Neural progenitor cell (in vitro differentiated cells): ENCODE data around the gene UBQLN1. TPM values are rescaled to one million over a fixed set of nuclear protein-coding genes. Genes with fewer than 3 reads are reported as not detected.
A peak's percentile ranks its signal among the peaks of the same experiment; 100 is the strongest.

ENCODE experiments used
- DNase-seq: peaks from one replicate; pipeline ENCODE4 v3.0.0-alpha.2; 2016; ENCODE audit warnings: low spot score
- H2AFZ ChIP-seq: fragments of 200-600 bp; sonication (generic); replicated peaks from 2 replicates; pipeline ENCODE4 v1.6.1; 2016; ENCODE audit warnings: antibody characterized with exemption
- H3F3A ChIP-seq: fragments of 200-600 bp; sonication (generic); 2 replicates; pipeline ENCODE4 v1.6.1; 2016; ENCODE audit warnings: antibody characterized with exemption, low read depth
- H3K27ac ChIP-seq: fragments of 200-600 bp; sonication (generic); 2 replicates; pipeline ENCODE4 v1.5.1; 2016; ENCODE audit warnings: mild to moderate bottlenecking
- H3K27me3 ChIP-seq: fragments of 200-600 bp; sonication (generic); 2 replicates; pipeline ENCODE4 v1.6.1; 2016; ENCODE audit warnings: mild to moderate bottlenecking, moderate library complexity
- H3K36me3 ChIP-seq: fragments of 200-600 bp; sonication (generic); 2 replicates; pipeline ENCODE4 v1.5.1; 2016
- H3K4me1 ChIP-seq: fragments of 200-600 bp; sonication (generic); 2 replicates; pipeline ENCODE4 v1.6.1; 2016; ENCODE audit warnings: mixed run types
- H3K4me2 ChIP-seq: fragments of 200-600 bp; sonication (generic); 2 replicates; pipeline ENCODE4 v1.6.1; 2016
- H3K4me3 ChIP-seq: fragments of 200-600 bp; sonication (generic); 2 replicates; pipeline ENCODE4 v1.5.1; 2016
- H3K79me2 ChIP-seq: fragments of 200-600 bp; sonication (generic); 2 replicates; pipeline ENCODE4 v1.6.1; 2016; ENCODE audit warnings: low read depth
- H3K9ac ChIP-seq: fragments of 200-600 bp; sonication (generic); 2 replicates; pipeline ENCODE4 v1.6.1; 2016
- H3K9me3 ChIP-seq: fragments of 200-600 bp; sonication (generic); 2 replicates; pipeline ENCODE4 v1.5.1; 2016; ENCODE audit warnings: low read depth
- H4K20me1 ChIP-seq: fragments of 200-600 bp; sonication (generic); 2 replicates; pipeline ENCODE4 v1.6.1; 2016; ENCODE audit warnings: low read depth
- H3K27ac Mint-ChIP-seq: 3 replicates; pipeline ENCODE4 v1.8.0; 2021; ENCODE audit warnings: mixed read lengths
- H3K27me3 Mint-ChIP-seq: 2 replicates; pipeline ENCODE4 v1.8.0; 2022; ENCODE audit warnings: low read depth, mild to moderate bottlenecking, inconsistent platforms, moderate library complexity, mixed read lengths; ENCODE audit not compliant: insufficient read depth
- H3K36me3 Mint-ChIP-seq: 3 replicates; pipeline ENCODE4 v1.8.0; 2021; ENCODE audit warnings: mixed read lengths
- H3K4me1 Mint-ChIP-seq: 3 replicates; pipeline ENCODE4 v1.8.0; 2021; ENCODE audit warnings: mixed read lengths
- H3K4me3 Mint-ChIP-seq: 3 replicates; pipeline ENCODE4 v1.8.0; 2021; ENCODE audit warnings: mild to moderate bottlenecking, moderate library complexity, mixed read lengths
- H3K9me3 Mint-ChIP-seq: 3 replicates; pipeline ENCODE4 v1.8.0; 2020; ENCODE audit warnings: mixed read lengths
- CTCF ChIP-seq: fragments of 200-600 bp; sonication (generic); IDR thresholded peaks from 2 replicates; pipeline ENCODE4 v1.5.1; 2017; ENCODE audit warnings: antibody characterized with exemption, mild to moderate bottlenecking
- EZH2 ChIP-seq: fragments of 200-600 bp; sonication (generic); IDR thresholded peaks from 2 replicates; pipeline ENCODE4 v1.6.1; 2017; ENCODE audit warnings: antibody characterized with exemption, mild to moderate bottlenecking, moderate library complexity
- EZH2phosphoT487 ChIP-seq: fragments of 200-600 bp; sonication (generic); IDR thresholded peaks from 2 replicates; pipeline ENCODE4 v1.6.1; 2017; ENCODE audit warnings: antibody characterized with exemption
- total RNA-seq: library from RNA; depleted of rRNA; stranded (reverse); fragments of >200 nt; gene quantifications from 2 replicates; pipeline ENCODE4 v1.2.3, GENCODE V29; 2015; ENCODE audit warnings: low replicate concordance

Gene UBQLN1
- 130 and 143 TPM in 2 replicates for total RNA-seq

DNA sequence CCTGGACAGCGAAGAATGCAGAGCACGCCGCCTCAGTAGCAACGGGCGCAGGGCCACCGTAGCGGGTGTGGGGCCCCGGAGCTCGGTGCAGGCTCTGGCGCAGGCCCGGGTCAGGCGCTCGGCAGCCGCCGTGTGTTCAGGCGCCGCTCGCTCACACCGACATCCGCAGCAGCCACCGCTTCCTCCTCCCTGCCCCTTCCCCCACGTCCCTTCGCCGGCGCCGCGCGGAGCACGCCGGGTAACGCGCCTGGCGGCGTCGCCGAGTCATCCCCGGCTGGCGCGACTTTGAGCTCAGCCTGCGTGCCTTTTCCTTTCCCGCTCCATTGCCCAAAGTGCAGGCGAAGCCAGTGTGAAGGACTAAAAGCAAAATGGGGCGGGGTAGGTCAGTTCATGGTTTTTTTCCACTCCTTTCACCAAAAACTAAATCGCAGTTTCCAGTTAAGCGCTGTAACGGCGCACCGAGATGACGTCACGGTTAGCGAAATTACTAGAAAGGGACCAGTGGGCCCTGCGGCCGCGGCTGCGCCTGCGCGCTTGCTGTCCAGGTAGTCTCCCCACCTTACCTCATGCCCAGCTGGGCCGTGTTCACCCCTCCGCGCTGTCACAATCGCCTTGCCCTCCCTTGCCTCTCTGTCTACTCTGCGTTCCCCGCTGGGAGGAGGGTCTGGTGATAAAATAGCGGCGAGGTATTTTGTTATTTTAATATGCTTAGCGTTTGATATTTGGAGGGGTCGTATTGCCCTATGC lies at the start of gene UBQLN1:
TSS of gene UBQLN1 (minus strand) at position 191 of the 747 bp plus-strand sequence. CDS start 279 bp downstream, outside the sequence.
- H2AFZ ChIP-seq = peak within 1 kb of the TSS; percentile 94
- peaks cover 23% of the 10 kb centered on the region for H3K4me1 Mint-ChIP-seq
- peak within 1 kb of the TSS; percentile 90 for H3K4me3 Mint-ChIP-seq
- no peaks in the 10 kb centered on the region for H3K9me3 ChIP-seq
- H3K4me1 ChIP-seq = peaks cover 12% of the 10 kb centered on the region
- no peaks in the 10 kb centered on the region for H3K36me3 ChIP-seq
- H3K27ac ChIP-seq = peak within 1 kb of the TSS; percentile 99
- H3K27ac Mint-ChIP-seq = peak within 1 kb of the TSS; percentile 97
- H3K27me3 Mint-ChIP-seq = no peaks in the 10 kb centered on the region
- H3K4me2 ChIP-seq = peak within 1 kb of the TSS; percentile 98
- H3K9ac ChIP-seq = peak within 1 kb of the TSS; percentile 90
- H3K9me3 Mint-ChIP-seq = peaks cover 10% of the 10 kb centered on the region
- H3K36me3 Mint-ChIP-seq = peaks cover 16% of the 10 kb centered on the region
- peaks cover 25% of the 10 kb centered on the region for H4K20me1 ChIP-seq
- DNase-seq = peak; percentile 95
- H3K27me3 ChIP-seq = no peaks in the 10 kb centered on the region
- H3K79me2 ChIP-seq = peaks cover 56% of the 10 kb centered on the region
- peaks cover 5% of the 10 kb centered on the region for H3F3A ChIP-seq
- H3K4me3 ChIP-seq = peak within 1 kb of the TSS; percentile 77
- TF ChIP-seq EZH2phosphoT487 (no peak), EZH2 (no peak), CTCF (no peak)

DNA sequence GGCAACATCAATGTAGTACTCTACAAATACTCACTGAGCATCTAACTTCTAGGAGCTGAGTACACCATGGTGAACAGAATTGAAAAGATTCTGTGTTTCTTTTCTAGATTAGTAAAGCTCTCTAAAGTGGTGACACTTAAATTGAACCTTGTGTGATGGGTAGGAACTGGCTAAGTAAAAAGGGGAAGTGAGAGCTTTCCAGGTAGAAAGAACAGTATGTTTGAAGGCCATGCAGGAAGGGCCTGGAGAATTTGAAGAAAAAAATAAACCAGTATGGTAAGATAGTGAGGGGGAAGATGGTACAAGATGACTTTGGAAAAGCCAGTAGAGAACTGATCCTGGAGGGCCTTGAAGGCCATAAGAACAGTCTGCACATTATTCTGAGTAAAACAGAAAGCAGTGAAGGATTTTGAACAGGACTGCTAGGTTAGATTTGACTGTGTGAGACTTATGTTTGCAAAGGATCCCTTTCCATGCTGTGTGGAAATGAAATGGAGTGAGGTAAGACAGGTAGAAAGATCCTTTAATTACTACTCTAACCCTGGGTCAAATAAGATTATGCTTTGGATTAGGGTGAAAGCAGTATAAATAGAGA lies 46.7 kb upstream of the UBQLN1 start:
- Histone ChIP-seq H3F3A (no peaks in the 10 kb centered on the region), H3K4me3 (no peak overlapping the region), H3K27ac (no peak overlapping the region), H3K36me3 (no peaks in the 10 kb centered on the region), H3K9ac (no peak overlapping the region), H3K4me1 (no peaks in the 10 kb centered on the region), H4K20me1 (no peaks in the 10 kb centered on the region), H2AFZ (no peak overlapping the region), H3K27me3 (no peaks in the 10 kb centered on the region), H3K79me2 (no peaks in the 10 kb centered on the region), H3K9me3 (no peaks in the 10 kb centered on the region), H3K4me2 (no peak overlapping the region)
- DNase-seq = no peak
- Mint-ChIP-seq H3K9me3 (no peaks in the 10 kb centered on the region), H3K4me3 (no peak overlapping the region), H3K27ac (no peak overlapping the region), H3K27me3 (no peaks in the 10 kb centered on the region), H3K4me1 (no peaks in the 10 kb centered on the region), H3K36me3 (peaks cover 5% of the 10 kb centered on the region)
- TF ChIP-seq EZH2 (no peak), EZH2phosphoT487 (no peak), CTCF (no peak)

DNA sequence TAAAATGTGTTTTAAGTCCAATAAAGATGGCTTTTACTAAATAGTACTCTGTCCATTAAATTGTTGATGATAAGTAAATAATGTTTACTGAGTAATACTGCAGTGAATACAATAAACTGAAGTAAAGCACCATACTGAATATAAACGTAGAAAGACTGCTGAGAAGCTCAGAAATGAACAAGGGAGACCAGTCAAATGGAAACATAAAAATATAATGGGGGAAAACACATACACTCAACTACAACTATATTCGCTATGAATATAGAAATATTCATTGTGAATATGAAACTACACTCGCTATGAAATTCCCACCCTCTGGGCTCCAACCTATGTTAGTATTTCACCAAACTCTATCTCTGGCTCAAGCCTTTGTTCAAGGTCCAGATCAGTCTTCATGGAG lies 41.9 kb upstream of the UBQLN1 start:
- H3K27me3 Mint-ChIP-seq = no peaks in the 10 kb centered on the region
- Histone ChIP-seq H3K4me3 (no peak overlapping the region), H3K4me2 (no peak overlapping the region), H3K36me3 (no peaks in the 10 kb centered on the region), H3K79me2 (no peaks in the 10 kb centered on the region), H3K9ac (no peak overlapping the region), H4K20me1 (no peaks in the 10 kb centered on the region), H3K4me1 (no peaks in the 10 kb centered on the region), H3K27me3 (no peaks in the 10 kb centered on the region), H3K9me3 (no peaks in the 10 kb centered on the region), H3K27ac (no peak overlapping the region), H3F3A (no peaks in the 10 kb centered on the region), H2AFZ (no peak overlapping the region)
- H3K36me3 Mint-ChIP-seq = peaks cover 6% of the 10 kb centered on the region
- TF ChIP-seq EZH2phosphoT487 = no peak
- TF ChIP-seq EZH2 = no peak
- no peak for TF ChIP-seq CTCF
- H3K4me1 Mint-ChIP-seq = no peaks in the 10 kb centered on the region
- H3K9me3 Mint-ChIP-seq = no peaks in the 10 kb centered on the region
- no peak overlapping the region for H3K27ac Mint-ChIP-seq
- DNase-seq = no peak
- no peak overlapping the region for H3K4me3 Mint-ChIP-seq
